Mucosa of stomach (tissue), 1 donor: Measurements from ENCODE around the gene RAB5IF.

Experiments
- H3K27me3 ChIP-seq: one replicate; pipeline ENCODE4 v1.7.0; 2013; ENCODE audit warnings: mild to moderate bottlenecking, low read length; ENCODE audit not compliant: control insufficient read depth, insufficient read depth
- H3K36me3 ChIP-seq: one replicate; pipeline ENCODE4 v1.7.0; 2013; ENCODE audit warnings: low read length; ENCODE audit not compliant: control insufficient read depth, insufficient read depth
- H3K4me1 ChIP-seq: one replicate; pipeline ENCODE4 v1.7.0; 2013; ENCODE audit warnings: mild to moderate bottlenecking, low read length; ENCODE audit not compliant: control insufficient read depth, insufficient read depth
- H3K4me3 ChIP-seq: one replicate; pipeline ENCODE4 v1.7.0; 2013; ENCODE audit warnings: low read length
- H3K9ac ChIP-seq: one replicate; pipeline ENCODE4 v1.7.0; 2013; ENCODE audit warnings: mild to moderate bottlenecking, low read length, moderate library complexity
- H3K9me3 ChIP-seq: one replicate; pipeline ENCODE4 v1.7.0; 2013; ENCODE audit warnings: mild to moderate bottlenecking, low read length, moderate library complexity; ENCODE audit not compliant: control insufficient read depth
- donor health status: Pancreatic carcinoma.

The RAB5IF gene

GRCh38 chr20:36658300-36658699 lies 52.7 kb downstream of the RAB5IF start:
- no peaks in the 10 kb centered on the region for H3K36me3 ChIP-seq
- H3K9ac ChIP-seq = no peak overlapping the region
- no peaks in the 10 kb centered on the region for H3K27me3 ChIP-seq
- no peak overlapping the region for H3K4me3 ChIP-seq
- H3K9me3 ChIP-seq = no peaks in the 10 kb centered on the region
- H3K4me1 ChIP-seq = no peaks in the 10 kb centered on the region
